ENCODE data around the gene NKPD1.

The NKPD1 gene

DNA sequence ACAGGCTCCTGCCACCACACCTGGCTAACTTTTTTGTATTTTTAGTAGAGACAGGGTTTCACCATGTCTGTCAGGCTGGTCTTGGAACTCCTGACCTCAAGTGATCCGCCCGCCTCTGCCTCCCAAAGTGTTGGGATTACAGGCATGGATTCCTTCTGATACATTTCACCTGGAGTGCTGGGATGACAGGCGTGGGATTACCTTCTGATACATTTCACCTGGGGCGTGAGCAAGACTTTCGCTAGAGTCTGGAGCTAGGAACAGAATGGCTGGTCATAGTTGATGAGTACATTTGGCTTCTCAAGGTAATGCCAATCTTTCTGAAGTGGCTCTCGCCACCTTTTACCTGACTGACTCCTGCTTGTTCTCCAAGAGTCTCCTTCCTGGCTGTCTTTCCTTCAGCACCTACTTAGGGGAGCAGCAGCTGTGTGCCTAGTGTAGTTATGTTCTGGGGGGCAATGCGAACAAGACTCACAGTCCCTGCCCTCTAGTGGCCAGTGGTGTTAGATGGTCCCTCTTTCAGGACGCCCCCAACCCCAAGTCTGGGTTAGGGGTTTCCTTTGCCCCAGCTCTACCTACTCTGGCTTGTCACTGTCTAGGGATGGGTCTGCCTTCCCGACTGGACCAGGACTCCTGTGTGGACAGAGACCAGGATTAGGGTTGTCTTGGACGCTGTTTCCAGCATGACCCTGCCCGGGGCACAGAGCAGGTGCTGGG, 48.5 kb downstream of the NKPD1 start:
- DNase-seq: no peak

Measured in NCI-H1436 treated with DMSO at 0.1 percent for 48 hours (cell line).